ENCODE data around the gene SH3BP1. TPM values are rescaled to one million over a fixed set of nuclear protein-coding genes. Genes with fewer than 3 reads are reported as not detected.
A peak's percentile ranks its signal among the peaks of the same experiment; 100 is the strongest.

SH3BP1 gene
- total and polyA plus RNA-seq, 2 of the 13 experiments (the other 11 are each of a cell fraction or from before 2014, with no cell fraction given): 8.4 to 18.5 TPM

GRCh38 chr22:37607010-37607934 lies 32.2 kb upstream of the SH3BP1 start (continued):
- TF ChIP-seq IRX3 (CRISPR knock-in tag; IDR thresholded peaks at IDR 0.05; ENCODE audit: borderline replicate concordance, low read depth) (no peak), ZNF335 (CRISPR knock-in tag; IDR thresholded peaks at IDR 0.05) (no peak), FIP1L1 (IDR thresholded peaks at IDR 0.05; ENCODE audit: borderline replicate concordance, insufficient read depth, low read depth, low read length) (no peak), ZNF549 (CRISPR knock-in tag; IDR thresholded peaks at IDR 0.05) (no peak), MBD4 (IDR thresholded peaks at IDR 0.05; ENCODE audit: borderline replicate concordance, low read length) (no peak), CHD4 (IDR thresholded peaks at IDR 0.05; ENCODE audit: borderline replicate concordance, low read length) (peak; percentile 6; the same call in 1 of the 2 replicates), ZNF44 (CRISPR knock-in tag; IDR thresholded peaks at IDR 0.05) (no peak), SMC3 (IDR thresholded peaks at IDR 0.05; ENCODE audit: low read length) (peak; percentile 6; the same call in 1 of the 2 replicates), ETV6 (CRISPR knock-in tag; conservative IDR thresholded peaks at IDR 0.05) (no peak), ZNF350 (CRISPR knock-in tag; IDR thresholded peaks at IDR 0.05; ENCODE audit: borderline replicate concordance, low read depth) (peak; percentile 63; the same call in 1 of the 2 replicates), ZNF713 (CRISPR knock-in tag; IDR thresholded peaks at IDR 0.05) (no peak), ZNF598 (CRISPR knock-in tag; IDR thresholded peaks at IDR 0.05; ENCODE audit: borderline replicate concordance) (no peak), STAG1 (CRISPR knock-in tag; IDR thresholded peaks at IDR 0.05) (peak; percentile 80), ZNF766 (CRISPR knock-in tag; IDR thresholded peaks at IDR 0.05; ENCODE audit: borderline replicate concordance) (no peak)
- TF ChIP-seq, protein P1, sequence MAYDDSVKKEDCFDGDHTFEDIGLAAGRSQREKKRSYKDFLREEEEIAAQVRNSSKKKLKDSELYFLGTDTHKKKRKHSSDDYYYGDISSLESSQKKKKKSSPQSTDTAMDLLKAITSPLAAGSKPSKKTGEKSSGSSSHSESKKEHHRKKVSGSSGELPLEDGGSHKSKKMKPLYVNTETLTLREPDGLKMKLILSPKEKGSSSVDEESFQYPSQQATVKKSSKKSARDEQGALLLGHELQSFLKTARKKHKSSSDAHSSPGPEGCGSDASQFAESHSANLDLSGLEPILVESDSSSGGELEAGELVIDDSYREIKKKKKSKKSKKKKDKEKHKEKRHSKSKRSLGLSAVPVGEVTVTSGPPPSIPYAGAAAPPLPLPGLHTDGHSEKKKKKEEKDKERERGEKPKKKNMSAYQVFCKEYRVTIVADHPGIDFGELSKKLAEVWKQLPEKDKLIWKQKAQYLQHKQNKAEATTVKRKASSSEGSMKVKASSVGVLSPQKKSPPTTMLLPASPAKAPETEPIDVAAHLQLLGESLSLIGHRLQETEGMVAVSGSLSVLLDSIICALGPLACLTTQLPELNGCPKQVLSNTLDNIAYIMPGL (CRISPR knock-in tag; IDR thresholded peaks at IDR 0.05; ENCODE audit: borderline replicate concordance in 1 of 2, low read depth in 1 of 2): peak; percentile 69 to 90
- TF ChIP-seq, protein P2, sequence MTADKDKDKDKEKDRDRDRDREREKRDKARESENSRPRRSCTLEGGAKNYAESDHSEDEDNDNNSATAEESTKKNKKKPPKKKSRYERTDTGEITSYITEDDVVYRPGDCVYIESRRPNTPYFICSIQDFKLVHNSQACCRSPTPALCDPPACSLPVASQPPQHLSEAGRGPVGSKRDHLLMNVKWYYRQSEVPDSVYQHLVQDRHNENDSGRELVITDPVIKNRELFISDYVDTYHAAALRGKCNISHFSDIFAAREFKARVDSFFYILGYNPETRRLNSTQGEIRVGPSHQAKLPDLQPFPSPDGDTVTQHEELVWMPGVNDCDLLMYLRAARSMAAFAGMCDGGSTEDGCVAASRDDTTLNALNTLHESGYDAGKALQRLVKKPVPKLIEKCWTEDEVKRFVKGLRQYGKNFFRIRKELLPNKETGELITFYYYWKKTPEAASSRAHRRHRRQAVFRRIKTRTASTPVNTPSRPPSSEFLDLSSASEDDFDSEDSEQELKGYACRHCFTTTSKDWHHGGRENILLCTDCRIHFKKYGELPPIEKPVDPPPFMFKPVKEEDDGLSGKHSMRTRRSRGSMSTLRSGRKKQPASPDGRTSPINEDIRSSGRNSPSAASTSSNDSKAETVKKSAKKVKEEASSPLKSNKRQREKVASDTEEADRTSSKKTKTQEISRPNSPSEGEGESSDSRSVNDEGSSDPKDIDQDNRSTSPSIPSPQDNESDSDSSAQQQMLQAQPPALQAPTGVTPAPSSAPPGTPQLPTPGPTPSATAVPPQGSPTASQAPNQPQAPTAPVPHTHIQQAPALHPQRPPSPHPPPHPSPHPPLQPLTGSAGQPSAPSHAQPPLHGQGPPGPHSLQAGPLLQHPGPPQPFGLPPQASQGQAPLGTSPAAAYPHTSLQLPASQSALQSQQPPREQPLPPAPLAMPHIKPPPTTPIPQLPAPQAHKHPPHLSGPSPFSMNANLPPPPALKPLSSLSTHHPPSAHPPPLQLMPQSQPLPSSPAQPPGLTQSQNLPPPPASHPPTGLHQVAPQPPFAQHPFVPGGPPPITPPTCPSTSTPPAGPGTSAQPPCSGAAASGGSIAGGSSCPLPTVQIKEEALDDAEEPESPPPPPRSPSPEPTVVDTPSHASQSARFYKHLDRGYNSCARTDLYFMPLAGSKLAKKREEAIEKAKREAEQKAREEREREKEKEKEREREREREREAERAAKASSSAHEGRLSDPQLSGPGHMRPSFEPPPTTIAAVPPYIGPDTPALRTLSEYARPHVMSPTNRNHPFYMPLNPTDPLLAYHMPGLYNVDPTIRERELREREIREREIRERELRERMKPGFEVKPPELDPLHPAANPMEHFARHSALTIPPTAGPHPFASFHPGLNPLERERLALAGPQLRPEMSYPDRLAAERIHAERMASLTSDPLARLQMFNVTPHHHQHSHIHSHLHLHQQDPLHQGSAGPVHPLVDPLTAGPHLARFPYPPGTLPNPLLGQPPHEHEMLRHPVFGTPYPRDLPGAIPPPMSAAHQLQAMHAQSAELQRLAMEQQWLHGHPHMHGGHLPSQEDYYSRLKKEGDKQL (CRISPR knock-in tag; IDR thresholded peaks at IDR 0.05; ENCODE audit: low read depth): no peak
- TF ChIP-seq, protein P3, sequence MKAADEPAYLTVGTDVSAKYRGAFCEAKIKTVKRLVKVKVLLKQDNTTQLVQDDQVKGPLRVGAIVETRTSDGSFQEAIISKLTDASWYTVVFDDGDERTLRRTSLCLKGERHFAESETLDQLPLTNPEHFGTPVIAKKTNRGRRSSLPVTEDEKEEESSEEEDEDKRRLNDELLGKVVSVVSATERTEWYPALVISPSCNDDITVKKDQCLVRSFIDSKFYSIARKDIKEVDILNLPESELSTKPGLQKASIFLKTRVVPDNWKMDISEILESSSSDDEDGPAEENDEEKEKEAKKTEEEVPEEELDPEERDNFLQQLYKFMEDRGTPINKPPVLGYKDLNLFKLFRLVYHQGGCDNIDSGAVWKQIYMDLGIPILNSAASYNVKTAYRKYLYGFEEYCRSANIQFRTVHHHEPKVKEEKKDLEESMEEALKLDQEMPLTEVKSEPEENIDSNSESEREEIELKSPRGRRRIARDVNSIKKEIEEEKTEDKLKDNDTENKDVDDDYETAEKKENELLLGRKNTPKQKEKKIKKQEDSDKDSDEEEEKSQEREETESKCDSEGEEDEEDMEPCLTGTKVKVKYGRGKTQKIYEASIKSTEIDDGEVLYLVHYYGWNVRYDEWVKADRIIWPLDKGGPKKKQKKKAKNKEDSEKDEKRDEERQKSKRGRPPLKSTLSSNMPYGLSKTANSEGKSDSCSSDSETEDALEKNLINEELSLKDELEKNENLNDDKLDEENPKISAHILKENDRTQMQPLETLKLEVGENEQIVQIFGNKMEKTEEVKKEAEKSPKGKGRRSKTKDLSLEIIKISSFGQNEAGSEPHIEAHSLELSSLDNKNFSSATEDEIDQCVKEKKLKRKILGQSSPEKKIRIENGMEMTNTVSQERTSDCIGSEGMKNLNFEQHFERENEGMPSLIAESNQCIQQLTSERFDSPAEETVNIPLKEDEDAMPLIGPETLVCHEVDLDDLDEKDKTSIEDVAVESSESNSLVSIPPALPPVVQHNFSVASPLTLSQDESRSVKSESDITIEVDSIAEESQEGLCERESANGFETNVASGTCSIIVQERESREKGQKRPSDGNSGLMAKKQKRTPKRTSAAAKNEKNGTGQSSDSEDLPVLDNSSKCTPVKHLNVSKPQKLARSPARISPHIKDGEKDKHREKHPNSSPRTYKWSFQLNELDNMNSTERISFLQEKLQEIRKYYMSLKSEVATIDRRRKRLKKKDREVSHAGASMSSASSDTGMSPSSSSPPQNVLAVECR (CRISPR knock-in tag; IDR thresholded peaks at IDR 0.05; ENCODE audit: borderline replicate concordance): peak; percentile 39; the same call in 1 of the 2 replicates

All from HepG2 (cell line).